ENCODE measurements around the gene ZDHHC9. TPM values are rescaled to one million over a fixed set of nuclear protein-coding genes. Genes with fewer than 3 reads are reported as not detected.
"Not testable (repeated sequence)": the region's sequence is repeated elsewhere in the genome, so short reads cannot be mapped to it uniquely, and the experiment has no call there.

The ZDHHC9 gene
- 10 to 100 TPM; 34.5 to 41.6 TPM for total RNA-seq
- long read RNA-seq, full-length matches to known transcripts: 40 of 58 reads
- long read RNA-seq, partial matches to known transcripts: 9 of 58 reads
- long read RNA-seq, other reads (novel, unspliced or antisense): 9 of 58 reads

GRCh38 chrX:129843459-129844306 is at the start of gene ZDHHC9:
Gene ZDHHC9 (minus strand): TSS chrX:129843886. CDS start chrX:129841945, 1,941 bp downstream.
- DNase-seq (peak; percentile 87), ATAC-seq (peak; percentile 90)
- intact Hi-C loops (cut with DNase I, micrococcal nuclease): no loop called here

- DNase-seq: no peak
- ATAC-seq: no peak
- intact Hi-C loops (cut with DNase I, micrococcal nuclease): no loop called here
Measured at GRCh38 chrX:129877401-129877800, 33.7 kb upstream of the ZDHHC9 start.

GRCh38 chrX:129876771-129877305 is 33.2 kb upstream of the ZDHHC9 start:
- intact Hi-C loops (cut with DNase I, micrococcal nuclease): no loop called here
- no peak for ATAC-seq
- DNase-seq: no peak

- no peak for DNase-seq
- intact Hi-C loops (cut with DNase I, micrococcal nuclease): no loop called here
- ATAC-seq: no peak
Measured at GRCh38 chrX:129875669-129876068, 32.0 kb upstream of the ZDHHC9 start.

GRCh38 chrX:129872524-129872923 is 28.8 kb upstream of the ZDHHC9 start:
- intact Hi-C loops (cut with DNase I, micrococcal nuclease): no loop called here
- ATAC-seq (no peak), DNase-seq (no peak)

GRCh38 chrX:129866321-129866720 is 22.6 kb upstream of the ZDHHC9 start:
- DNase-seq; intact Hi-C loops (cut with DNase I, micrococcal nuclease); ATAC-seq: not testable (repeated sequence)

- DNase-seq; intact Hi-C loops (cut with DNase I, micrococcal nuclease); ATAC-seq: not testable (repeated sequence)
Measured at GRCh38 chrX:129859134-129859533, 15.4 kb upstream of the ZDHHC9 start.

- ATAC-seq; intact Hi-C loops (cut with DNase I, micrococcal nuclease); DNase-seq: not testable (repeated sequence)
Measured at GRCh38 chrX:129851825-129852224, 8.1 kb upstream of the ZDHHC9 start.

GRCh38 chrX:129846716-129847115 is 3.0 kb upstream of the ZDHHC9 start:
- ATAC-seq (no peak), DNase-seq (no peak)
- intact Hi-C loops (cut with DNase I, micrococcal nuclease): no loop called here

GRCh38 chrX:129845616-129846190 is 2.0 kb upstream of the ZDHHC9 start:
- ATAC-seq (no peak), DNase-seq (no peak)
- intact Hi-C loops (cut with DNase I, micrococcal nuclease): no loop called here

- intact Hi-C loops (cut with DNase I, micrococcal nuclease): no loop called here
- DNase-seq (no peak), ATAC-seq (no peak)
Measured at GRCh38 chrX:129843209-129843458, 552 bp downstream of the ZDHHC9 start.

- ATAC-seq (peak; percentile 73), DNase-seq (peak; percentile 47 to 58)
- intact Hi-C loops (cut with DNase I, micrococcal nuclease): no loop called here
Measured at GRCh38 chrX:129842510-129843208, 1.0 kb downstream of the ZDHHC9 start.

- ATAC-seq: no peak
- DNase-seq: no peak
- intact Hi-C loops (cut with DNase I, micrococcal nuclease): no loop called here
Measured at GRCh38 chrX:129840344-129840743, 3.3 kb downstream of the ZDHHC9 start.

GRCh38 chrX:129836827-129837226 is 6.9 kb downstream of the ZDHHC9 start:
- DNase-seq (no peak), ATAC-seq (no peak)
- intact Hi-C loops (cut with DNase I, micrococcal nuclease): no loop called here

GRCh38 chrX:129833153-129833990 is 10.3 kb downstream of the ZDHHC9 start:
- no peak for ATAC-seq
- DNase-seq: no peak
- intact Hi-C loops (cut with DNase I, micrococcal nuclease): no loop called here

GRCh38 chrX:129831091-129831885 is 12.4 kb downstream of the ZDHHC9 start:
- DNase-seq (no peak), ATAC-seq (peak; percentile 81)
- intact Hi-C loops (cut with DNase I, micrococcal nuclease): no loop called here

GRCh38 chrX:129830494-129830893 is 13.2 kb downstream of the ZDHHC9 start:
- intact Hi-C loops (cut with DNase I, micrococcal nuclease): no loop called here
- ATAC-seq (no peak), DNase-seq (no peak)

Measured in left colon (tissue), 2 donors.